Ishikawa (cell line): ENCODE results near the gene OSBPL10.

Experiments
- CEBPB ChIP-seq: IDR thresholded peaks from 2 replicates; pipeline ENCODE4 v1.6.1; 2012
- CREB1 ChIP-seq: IDR thresholded peaks from 2 replicates; pipeline ENCODE4 v1.6.1; 2012; ENCODE audit warnings: low read depth
- EGR1 ChIP-seq: IDR thresholded peaks from 2 replicates; pipeline ENCODE4 v1.6.1; 2012
- EP300 ChIP-seq: IDR thresholded peaks from 2 replicates; pipeline ENCODE4 v1.6.1; 2012; ENCODE audit warnings: borderline replicate concordance
- FOXM1 ChIP-seq: IDR thresholded peaks from 2 replicates; pipeline ENCODE4 v1.6.1; 2012; ENCODE audit warnings: low read depth, borderline replicate concordance
- MAX ChIP-seq: IDR thresholded peaks from 2 replicates; pipeline ENCODE4 v1.6.1; 2012
- NFIC ChIP-seq: IDR thresholded peaks from 2 replicates; pipeline ENCODE4 v1.6.1; 2012
- RAD21 ChIP-seq: IDR thresholded peaks from 2 replicates; pipeline ENCODE4 v1.6.1; 2012; ENCODE audit warnings: low read depth
- REST ChIP-seq: IDR thresholded peaks from 2 replicates; pipeline ENCODE4 v1.6.1; 2012; ENCODE audit warnings: low read depth, mild to moderate bottlenecking
- TAF1 ChIP-seq: IDR thresholded peaks from 2 replicates; pipeline ENCODE4 v1.6.1; 2012; ENCODE audit warnings: low read depth, mild to moderate bottlenecking
- TCF12 ChIP-seq: IDR thresholded peaks from 2 replicates; pipeline ENCODE4 v1.6.1; 2012; ENCODE audit warnings: low read depth
- TEAD4 ChIP-seq: IDR thresholded peaks from 2 replicates; pipeline ENCODE4 v1.6.1; 2012
- USF1 ChIP-seq: IDR thresholded peaks from 2 replicates; pipeline ENCODE4 v1.6.1; 2012
- YY1 ChIP-seq: IDR thresholded peaks from 2 replicates; pipeline ENCODE4 v1.6.1; 2012; ENCODE audit warnings: low read depth
- ZBTB7A ChIP-seq: IDR thresholded peaks from 2 replicates; pipeline ENCODE4 v1.6.1; 2012; ENCODE audit warnings: low read depth

OSBPL10 gene

GRCh38 chr3:31833391-31834190 is 147.5 kb downstream of the OSBPL10 start:
- TF ChIP-seq TCF12 (no peak), FOXM1 (no peak), CEBPB (no peak), TAF1 (no peak), REST (no peak), MAX (no peak), CREB1 (no peak), TEAD4 (no peak), ZBTB7A (no peak), USF1 (no peak), NFIC (no peak), EGR1 (no peak), RAD21 (no peak), EP300 (no peak), YY1 (no peak)

- TF ChIP-seq TAF1, result no peak
- TF ChIP-seq USF1, result no peak
- no peak for TF ChIP-seq ZBTB7A
- no peak for TF ChIP-seq RAD21
- TF ChIP-seq CREB1, result no peak
- TF ChIP-seq MAX, result no peak
- no peak for TF ChIP-seq NFIC
- no peak for TF ChIP-seq FOXM1
- no peak for TF ChIP-seq YY1
- no peak for TF ChIP-seq EP300
- TF ChIP-seq REST, result no peak
- no peak for TF ChIP-seq CEBPB
- TF ChIP-seq TEAD4, result no peak
Observed at GRCh38 chr3:31832551-31832950, 148.5 kb downstream of the OSBPL10 start.

GRCh38 chr3:31831591-31831990 is 149.5 kb downstream of the OSBPL10 start:
- TF ChIP-seq TCF12 (no peak), ZBTB7A (no peak), TAF1 (no peak), TEAD4 (no peak), NFIC (no peak), CEBPB (no peak), FOXM1 (no peak), REST (no peak), MAX (no peak), EP300 (no peak), CREB1 (no peak), YY1 (no peak), USF1 (no peak), EGR1 (no peak), RAD21 (no peak)
